Neural cell (in vitro differentiated cells): ENCODE results near the gene CAPN9. TPM values are rescaled to one million over a fixed set of nuclear protein-coding genes. Genes with fewer than 3 reads are reported as not detected.

Experiments used
- H2AFZ ChIP-seq: fragments of 200-600, 300-800 bp; sonication (generic), shearing (Covaris generic); 2 replicates; pipeline ENCODE4 v1.6.0; 2014; ENCODE audit warnings: low read depth, mild to moderate bottlenecking, antibody characterized with exemption, low read length, moderate library complexity
- H3F3A ChIP-seq: fragments of 200-600 bp; shearing (Covaris generic); 2 replicates; pipeline ENCODE4 v1.6.1; 2016; ENCODE audit warnings: mild to moderate bottlenecking, moderate library complexity, mixed read lengths, antibody characterized with exemption, low read length; ENCODE audit not compliant: insufficient read depth, poor library complexity, severe bottlenecking
- H3K27ac ChIP-seq: fragments of 200-600, 300-800 bp; sonication (generic), shearing (Covaris generic); 2 replicates; pipeline ENCODE4 v1.5.1; 2014; ENCODE audit warnings: mild to moderate bottlenecking, low read length, moderate library complexity
- H3K27me3 ChIP-seq: fragments of 300-800, 200-600 bp; sonication (generic), shearing (Covaris generic); 2 replicates; pipeline ENCODE4 v1.6.0; 2014; ENCODE audit warnings: mild to moderate bottlenecking, low read depth, low read length, moderate library complexity; ENCODE audit not compliant: insufficient read depth
- H3K36me3 ChIP-seq: fragments of 300-800, 200-600 bp; sonication (generic), shearing (Covaris generic); 2 replicates; pipeline ENCODE4 v1.5.1; 2014; ENCODE audit warnings: mild to moderate bottlenecking, antibody characterized with exemption, low read length, moderate library complexity; ENCODE audit not compliant: insufficient read depth
- H3K4me2 ChIP-seq: fragments of 300-800, 200-600 bp; sonication (generic), shearing (Covaris generic); 2 replicates; pipeline ENCODE4 v1.6.0; 2014; ENCODE audit warnings: mild to moderate bottlenecking, low read length
- H3K4me3 ChIP-seq: fragments of 300-800, 200-600 bp; sonication (generic), shearing (Covaris generic); 2 replicates; pipeline ENCODE4 v1.5.1; 2014; ENCODE audit warnings: mild to moderate bottlenecking, low read length, moderate library complexity
- H3K79me2 ChIP-seq: fragments of 200-600 bp; shearing (Covaris generic); replicated peaks from 2 replicates; pipeline ENCODE4 v1.6.0; 2014; ENCODE audit warnings: mild to moderate bottlenecking, low read length, moderate library complexity; ENCODE audit not compliant: insufficient read depth
- H3K9ac ChIP-seq: fragments of 300-800, 200-600 bp; sonication (generic), shearing (Covaris generic); 2 replicates; pipeline ENCODE4 v1.6.1; 2016; ENCODE audit warnings: mild to moderate bottlenecking, low read length, mixed read lengths
- H3K9me2 ChIP-seq: fragments of 200-600 bp; shearing (Covaris generic); 2 replicates; pipeline ENCODE4 v1.6.1; 2016; ENCODE audit warnings: mild to moderate bottlenecking, low read length, mixed read lengths; ENCODE audit not compliant: insufficient read depth
- H3K9me3 ChIP-seq: fragments of 200-600, 300-800 bp; sonication (generic), shearing (Covaris generic); 2 replicates; pipeline ENCODE4 v1.6.1; 2016; ENCODE audit warnings: mild to moderate bottlenecking, mixed run types, low read length, moderate library complexity, mixed read lengths
- H4K20me1 ChIP-seq: fragments of 200-600 bp; shearing (Covaris generic); 2 replicates; pipeline ENCODE4 v1.6.1; 2016; ENCODE audit warnings: mild to moderate bottlenecking, mixed run types; ENCODE audit not compliant: insufficient read depth
- CTCF ChIP-seq: fragments of 450-650 bp; IDR thresholded peaks from 2 replicates; pipeline ENCODE4 v1.5.1; 2014; ENCODE audit warnings: antibody characterized with exemption, mild to moderate bottlenecking, moderate library complexity; ENCODE audit not compliant: poor library complexity, severe bottlenecking
- EP300 ChIP-seq: fragments of 450-650 bp; conservative IDR thresholded peaks from 2 replicates; pipeline ENCODE4 v1.6.1; 2014; ENCODE audit warnings: antibody characterized with exemption, mild to moderate bottlenecking, moderate library complexity; ENCODE audit not compliant: poor library complexity, severe bottlenecking
- EZH2 ChIP-seq: fragments of 200-600, 300-800 bp; shearing (Covaris generic), sonication (generic); IDR thresholded peaks from 2 replicates; pipeline ENCODE4 v1.6.1; 2014; ENCODE audit warnings: antibody characterized with exemption, low read length, borderline replicate concordance, mild to moderate bottlenecking; ENCODE audit not compliant: insufficient read depth, poor library complexity, severe bottlenecking
- MXI1 ChIP-seq: fragments of 450-650 bp; conservative IDR thresholded peaks from 2 replicates; pipeline ENCODE4 v1.6.1; 2014; ENCODE audit warnings: antibody characterized with exemption, mild to moderate bottlenecking; ENCODE audit not compliant: poor library complexity, severe bottlenecking
- POLR2AphosphoS5 ChIP-seq: IDR thresholded peaks from 2 replicates; pipeline ENCODE4 v1.6.1; 2012
- RAD21 ChIP-seq: fragments of 450-650 bp; conservative IDR thresholded peaks from 2 replicates; pipeline ENCODE4 v1.6.1; 2014; ENCODE audit warnings: antibody characterized with exemption, mild to moderate bottlenecking, moderate library complexity
- SMC3 ChIP-seq: fragments of 450-650 bp; conservative IDR thresholded peaks from 2 replicates; pipeline ENCODE4 v1.6.1; 2014; ENCODE audit warnings: antibody characterized with exemption, mild to moderate bottlenecking, moderate library complexity; ENCODE audit not compliant: poor library complexity
- TAF1 ChIP-seq: IDR thresholded peaks from 2 replicates; pipeline ENCODE4 v1.6.1; 2012; ENCODE audit warnings: low read depth
- polyA plus RNA-seq: library from polyadenylated mRNA; depleted of rRNA; stranded (reverse); fragments of >200 nt; gene quantifications from 2 replicates; pipeline ENCODE4 v1.2.3, GENCODE V29; 2014
- TF ChIP-seq, protein P1 (sequence below): IDR thresholded peaks from 2 replicates; pipeline ENCODE4 v1.6.1; 2012; ENCODE audit warnings: borderline replicate concordance

CAPN9 gene
- polyA plus RNA-seq, 1 donor from 2014 or later, result 0.14 TPM

- H3K4me2 ChIP-seq, result no peak overlapping the region
- H3K36me3 ChIP-seq, result peaks cover 5% of the 10 kb centered on the region
- no peak overlapping the region for H3K4me3 ChIP-seq
- no peaks in the 10 kb centered on the region for H3F3A ChIP-seq
- no peak for TF ChIP-seq EZH2
- TF ChIP-seq MXI1, result no peak
- no peak for TF ChIP-seq POLR2AphosphoS5
- TF ChIP-seq, protein P1, sequence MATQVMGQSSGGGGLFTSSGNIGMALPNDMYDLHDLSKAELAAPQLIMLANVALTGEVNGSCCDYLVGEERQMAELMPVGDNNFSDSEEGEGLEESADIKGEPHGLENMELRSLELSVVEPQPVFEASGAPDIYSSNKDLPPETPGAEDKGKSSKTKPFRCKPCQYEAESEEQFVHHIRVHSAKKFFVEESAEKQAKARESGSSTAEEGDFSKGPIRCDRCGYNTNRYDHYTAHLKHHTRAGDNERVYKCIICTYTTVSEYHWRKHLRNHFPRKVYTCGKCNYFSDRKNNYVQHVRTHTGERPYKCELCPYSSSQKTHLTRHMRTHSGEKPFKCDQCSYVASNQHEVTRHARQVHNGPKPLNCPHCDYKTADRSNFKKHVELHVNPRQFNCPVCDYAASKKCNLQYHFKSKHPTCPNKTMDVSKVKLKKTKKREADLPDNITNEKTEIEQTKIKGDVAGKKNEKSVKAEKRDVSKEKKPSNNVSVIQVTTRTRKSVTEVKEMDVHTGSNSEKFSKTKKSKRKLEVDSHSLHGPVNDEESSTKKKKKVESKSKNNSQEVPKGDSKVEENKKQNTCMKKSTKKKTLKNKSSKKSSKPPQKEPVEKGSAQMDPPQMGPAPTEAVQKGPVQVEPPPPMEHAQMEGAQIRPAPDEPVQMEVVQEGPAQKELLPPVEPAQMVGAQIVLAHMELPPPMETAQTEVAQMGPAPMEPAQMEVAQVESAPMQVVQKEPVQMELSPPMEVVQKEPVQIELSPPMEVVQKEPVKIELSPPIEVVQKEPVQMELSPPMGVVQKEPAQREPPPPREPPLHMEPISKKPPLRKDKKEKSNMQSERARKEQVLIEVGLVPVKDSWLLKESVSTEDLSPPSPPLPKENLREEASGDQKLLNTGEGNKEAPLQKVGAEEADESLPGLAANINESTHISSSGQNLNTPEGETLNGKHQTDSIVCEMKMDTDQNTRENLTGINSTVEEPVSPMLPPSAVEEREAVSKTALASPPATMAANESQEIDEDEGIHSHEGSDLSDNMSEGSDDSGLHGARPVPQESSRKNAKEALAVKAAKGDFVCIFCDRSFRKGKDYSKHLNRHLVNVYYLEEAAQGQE, result no peak
- no peak for TF ChIP-seq SMC3
- TF ChIP-seq EP300, result no peak
- TF ChIP-seq CTCF, result no peak
- no peak for TF ChIP-seq RAD21
- no peak for TF ChIP-seq TAF1
- H2AFZ ChIP-seq, result no peak overlapping the region
- no peak overlapping the region for H3K27ac ChIP-seq
- H3K27me3 ChIP-seq, result no peaks in the 10 kb centered on the region
- no peaks in the 10 kb centered on the region for H3K9me2 ChIP-seq
- H3K9me3 ChIP-seq, result no peaks in the 10 kb centered on the region
- no peak overlapping the region for H3K9ac ChIP-seq
- no peaks in the 10 kb centered on the region for H4K20me1 ChIP-seq
- H3K79me2 ChIP-seq, result no peaks in the 10 kb centered on the region
Measured at GRCh38 chr1:230839173-230839572, 92.0 kb downstream of the CAPN9 start.

- no peak overlapping the region for H3K4me2 ChIP-seq
- H3K27ac ChIP-seq, result no peak overlapping the region
- peaks cover 5% of the 10 kb centered on the region for H3K36me3 ChIP-seq
- H3K9me2 ChIP-seq, result no peaks in the 10 kb centered on the region
- no peaks in the 10 kb centered on the region for H3K79me2 ChIP-seq
- no peak overlapping the region for H3K4me3 ChIP-seq
- no peaks in the 10 kb centered on the region for H3F3A ChIP-seq
- TF ChIP-seq, protein P1, result no peak
- TF ChIP-seq SMC3, result no peak
- no peak for TF ChIP-seq MXI1
- no peak for TF ChIP-seq EZH2
- no peak for TF ChIP-seq TAF1
- TF ChIP-seq POLR2AphosphoS5, result no peak
- no peak for TF ChIP-seq CTCF
- no peak for TF ChIP-seq EP300
- TF ChIP-seq RAD21, result no peak
- no peak overlapping the region for H2AFZ ChIP-seq
- H4K20me1 ChIP-seq, result no peaks in the 10 kb centered on the region
- no peak overlapping the region for H3K9ac ChIP-seq
- no peaks in the 10 kb centered on the region for H3K27me3 ChIP-seq
- H3K9me3 ChIP-seq, result no peaks in the 10 kb centered on the region
Measured at GRCh38 chr1:230842801-230843200, 95.6 kb downstream of the CAPN9 start.
